Activated naive CD8-positive, alpha-beta T cell treated with anti-CD3 and anti-CD28 coated beads, Interleukin-2, amount 10 ng/mL, durations not matched to agents 7 days and 5 days (primary cell): ENCODE measurements around the gene ATXN1. TPM values are rescaled to one million over a fixed set of nuclear protein-coding genes. Genes with fewer than 3 reads are reported as not detected.
"Not testable (repeated sequence)": the region's sequence is repeated elsewhere in the genome, so short reads cannot be mapped to it uniquely, and the experiment has no call there.

Experiments used
- ATAC-seq: fragments of 150-1000 bp; cut with Tn5 transposase; one replicate; pipeline ENCODE4 v1.10.0; 2021; ENCODE audit warnings: low read depth, moderate library complexity
- POLR2A ChIA-PET: fragments of 350-600 bp; sonication (Branson Sonifier 250); formaldehyde crosslinking; loops from one replicate; lab custom pipeline; 2021; ENCODE audit warnings: antibody characterized with exemption; lab: Charles Lee
- DNase-seq: peaks from one replicate; pipeline ENCODE4 v3.0.0; 2021
- H3K27ac Mint-ChIP-seq: one replicate; pipeline ENCODE4 v1.8.0; 2022; ENCODE audit warnings: mild to moderate bottlenecking, mixed read lengths
- H3K27me3 Mint-ChIP-seq: one replicate; pipeline ENCODE4 v1.8.0; 2022; ENCODE audit warnings: mild to moderate bottlenecking, moderate library complexity, mixed read lengths
- H3K36me3 Mint-ChIP-seq: one replicate; pipeline ENCODE4 v1.8.0; 2021; ENCODE audit warnings: mild to moderate bottlenecking, mixed read lengths
- H3K4me1 Mint-ChIP-seq: one replicate; pipeline ENCODE4 v1.8.0; 2021; ENCODE audit warnings: mixed read lengths
- H3K4me3 Mint-ChIP-seq: one replicate; pipeline ENCODE4 v1.8.0; 2022; ENCODE audit warnings: mild to moderate bottlenecking, moderate library complexity, mixed read lengths
- H3K9me3 Mint-ChIP-seq: one replicate; pipeline ENCODE4 v1.8.0; 2021; ENCODE audit warnings: mixed read lengths
- total RNA-seq, 2 experiments: library from RNA; stranded (reverse); gene quantifications; one replicate each; pipeline ENCODE4 v1.2.3, GENCODE V29; 2021

The ATXN1 gene
- total RNA-seq, 2 experiments from 2014 or later, result 63.6 to 67.2 TPM

DNA sequence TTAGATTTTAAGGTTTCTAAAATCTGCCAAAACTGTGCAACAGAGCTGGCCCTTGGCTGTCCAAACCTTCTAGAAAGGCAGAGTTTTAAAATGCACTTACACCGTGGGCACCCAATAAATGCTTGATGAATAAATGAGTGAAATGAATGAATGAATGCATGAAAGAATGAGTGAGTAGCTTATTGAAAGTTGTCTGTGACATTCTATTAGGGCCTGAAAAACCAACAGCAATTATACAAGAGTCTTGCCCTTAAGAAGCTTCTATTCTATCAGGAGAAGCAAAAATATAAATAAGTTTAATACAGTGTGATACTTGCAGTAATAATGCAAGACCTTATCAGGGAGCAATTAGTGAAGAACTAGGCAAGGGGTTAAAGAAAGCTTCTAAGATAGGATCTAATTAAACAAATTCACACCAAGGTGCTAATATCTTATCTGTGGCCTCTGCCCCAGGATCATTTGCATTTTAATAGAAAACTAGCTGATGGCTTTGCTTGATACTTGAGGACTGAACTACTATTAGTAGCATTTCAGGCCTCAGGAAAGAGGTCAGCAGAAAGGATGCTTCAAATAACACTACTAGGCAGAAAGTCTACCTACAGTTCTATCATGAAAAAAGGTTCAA, 292.2 kb downstream of the ATXN1 start:
- Mint-ChIP-seq H3K27me3 (no peaks in the 10 kb centered on the region), H3K4me1 (peaks cover 30% of the 10 kb centered on the region), H3K36me3 (peaks cover 20% of the 10 kb centered on the region), H3K4me3 (no peak overlapping the region), H3K9me3 (peaks cover under 1% of the 10 kb centered on the region), H3K27ac (no peak overlapping the region)
- no peak for ATAC-seq
- POLR2A ChIA-PET, result no interaction called here
- no peak for DNase-seq

DNA sequence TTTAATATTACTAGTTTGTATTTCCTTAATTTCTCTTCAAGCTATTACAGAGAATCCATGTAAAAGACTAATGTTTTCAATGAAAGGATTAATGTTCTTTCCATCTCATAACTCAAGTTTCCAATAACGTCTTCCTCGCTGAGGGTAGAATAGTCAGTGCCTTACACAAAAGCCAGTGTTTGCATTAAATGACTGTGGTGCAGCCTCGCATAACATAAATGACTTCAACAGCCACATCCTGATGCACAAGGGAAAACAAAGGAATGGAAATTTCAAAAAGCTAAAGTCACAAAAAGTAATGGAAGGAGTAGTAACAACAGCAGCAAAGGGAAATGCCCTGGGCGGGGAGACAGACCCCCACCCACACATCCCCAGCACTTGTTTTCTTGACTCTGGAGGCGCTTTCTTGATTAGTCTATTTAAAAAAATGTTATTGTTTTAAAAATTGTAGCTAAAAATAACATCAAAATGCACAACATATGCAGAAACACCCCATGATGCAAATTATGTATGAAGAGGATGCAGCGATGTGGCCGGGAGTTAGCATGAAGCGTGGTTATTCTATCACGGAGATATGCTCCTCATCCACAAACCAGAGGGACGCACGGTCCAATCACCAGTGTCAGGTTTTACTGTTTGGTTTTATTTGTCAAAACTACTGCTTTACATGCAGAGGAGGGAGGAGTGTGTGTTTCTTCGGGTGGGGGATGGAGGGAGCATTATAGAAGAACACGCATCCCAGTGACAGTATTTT, 294.3 kb downstream of the ATXN1 start:
- POLR2A ChIA-PET, result no interaction called here
- H3K4me1 Mint-ChIP-seq, result peaks cover 18% of the 10 kb centered on the region
- ATAC-seq (no peak), DNase-seq (no peak)
- peaks cover 14% of the 10 kb centered on the region for H3K9me3 Mint-ChIP-seq
- no peak overlapping the region for H3K4me3 Mint-ChIP-seq
- no peak overlapping the region for H3K27ac Mint-ChIP-seq
- peaks cover 27% of the 10 kb centered on the region for H3K36me3 Mint-ChIP-seq
- no peaks in the 10 kb centered on the region for H3K27me3 Mint-ChIP-seq

DNA sequence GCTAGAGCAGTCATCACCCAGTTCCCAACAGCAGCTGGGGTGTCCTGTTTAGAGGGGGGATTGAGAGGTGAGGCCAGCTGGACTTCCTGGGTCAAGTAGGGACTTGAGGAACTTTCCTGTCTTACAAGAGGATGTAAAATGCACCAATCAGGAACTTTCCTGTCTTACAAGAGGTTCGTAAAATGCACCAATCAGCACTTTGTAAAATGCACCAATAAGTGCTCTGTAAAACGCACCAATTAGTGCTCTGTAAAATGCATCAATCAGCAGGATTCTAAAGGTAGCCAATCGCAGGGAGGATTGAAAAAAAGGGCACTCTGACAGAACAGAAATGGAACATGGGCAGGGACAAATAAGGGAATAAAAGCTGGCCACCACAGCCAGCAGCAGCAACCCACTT, 297.2 kb downstream of the ATXN1 start:
- POLR2A ChIA-PET, result no interaction called here

DNA sequence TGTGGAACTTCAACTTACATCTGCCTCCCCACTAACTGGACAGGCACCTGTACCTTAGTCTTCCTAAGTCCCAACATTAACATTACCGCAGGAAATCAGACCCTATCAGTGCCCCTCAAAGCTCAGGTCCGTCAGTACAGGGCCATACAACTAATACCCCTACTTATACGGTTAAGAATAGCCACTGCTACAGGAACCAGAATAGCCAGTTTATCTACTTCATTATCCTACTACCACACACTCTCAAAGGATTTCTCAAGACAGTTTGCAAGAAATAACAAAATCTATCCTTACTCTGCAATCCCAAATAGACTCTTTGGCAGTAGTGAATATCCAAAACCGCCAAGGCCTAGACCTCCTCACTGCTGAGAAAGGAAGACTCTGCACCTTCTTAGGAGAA, 298.0 kb downstream of the ATXN1 start:
- Mint-ChIP-seq H3K9me3 (peaks cover 14% of the 10 kb centered on the region), H3K36me3 (peaks cover 24% of the 10 kb centered on the region)
- H3K27me3 Mint-ChIP-seq, DNase-seq, H3K4me3 Mint-ChIP-seq, POLR2A ChIA-PET, H3K4me1 Mint-ChIP-seq, ATAC-seq, H3K27ac Mint-ChIP-seq: not testable (repeated sequence)

More for the DNA sequence above, 297.2 kb downstream of the ATXN1 start:
- H3K9me3 Mint-ChIP-seq, result peaks cover 14% of the 10 kb centered on the region
- H3K27me3 Mint-ChIP-seq, result no peaks in the 10 kb centered on the region
- DNase-seq (no peak), ATAC-seq (no peak)
- no peak overlapping the region for H3K4me3 Mint-ChIP-seq
- H3K4me1 Mint-ChIP-seq, result peaks cover 7% of the 10 kb centered on the region
- peaks cover 24% of the 10 kb centered on the region for H3K36me3 Mint-ChIP-seq
- H3K27ac Mint-ChIP-seq, result no peak overlapping the region

DNA sequence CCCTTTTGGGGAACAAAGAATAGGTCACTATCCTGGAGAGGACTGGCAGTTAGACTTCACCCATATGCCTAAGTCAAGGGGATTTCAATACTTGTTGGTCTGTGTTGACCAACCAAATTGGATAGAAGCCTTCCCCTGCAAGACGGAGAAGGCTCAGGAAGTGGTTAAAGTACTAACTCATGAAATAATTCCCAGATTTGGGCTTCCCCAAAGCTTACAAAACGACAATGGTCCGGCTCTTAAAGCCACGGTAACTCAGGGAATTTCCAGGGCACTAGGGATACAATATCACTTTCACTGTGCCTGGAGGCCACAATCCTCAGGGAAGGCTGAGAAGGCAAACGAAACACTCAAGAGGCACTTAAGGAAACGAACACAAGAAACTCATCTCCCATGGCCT, 299.8 kb downstream of the ATXN1 start:
- Mint-ChIP-seq H3K27ac (no peak overlapping the region), H3K4me1 (no peaks in the 10 kb centered on the region), H3K36me3 (peaks cover 26% of the 10 kb centered on the region), H3K9me3 (peaks cover 17% of the 10 kb centered on the region), H3K27me3 (no peaks in the 10 kb centered on the region), H3K4me3 (no peak overlapping the region)
- POLR2A ChIA-PET, result no interaction called here
- DNase-seq (no peak), ATAC-seq (no peak)

DNA sequence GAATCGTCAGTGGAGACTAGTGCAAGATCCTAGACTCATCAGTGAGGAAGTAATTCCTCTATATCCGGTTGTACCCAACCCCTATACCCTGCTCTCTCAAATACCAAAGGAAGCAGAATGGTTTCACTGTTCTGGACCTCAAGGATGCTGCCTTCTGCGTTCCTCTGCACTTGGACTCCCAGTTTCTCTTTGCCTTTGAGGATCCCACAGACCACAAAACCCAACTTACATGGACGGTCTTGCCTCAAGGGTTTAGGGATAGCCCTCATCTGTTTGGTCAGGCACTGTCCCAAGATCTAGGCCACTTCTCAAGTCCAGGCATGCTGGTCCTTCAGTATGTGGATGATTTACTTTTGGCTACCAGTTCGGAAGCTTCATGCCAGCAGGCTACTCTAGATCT, 301.8 kb downstream of the ATXN1 start:
- H3K27ac Mint-ChIP-seq, POLR2A ChIA-PET, H3K27me3 Mint-ChIP-seq, DNase-seq, H3K4me1 Mint-ChIP-seq, ATAC-seq, H3K4me3 Mint-ChIP-seq: not testable (repeated sequence)
- Mint-ChIP-seq H3K36me3 (peaks cover 31% of the 10 kb centered on the region), H3K9me3 (peaks cover 17% of the 10 kb centered on the region)

DNA sequence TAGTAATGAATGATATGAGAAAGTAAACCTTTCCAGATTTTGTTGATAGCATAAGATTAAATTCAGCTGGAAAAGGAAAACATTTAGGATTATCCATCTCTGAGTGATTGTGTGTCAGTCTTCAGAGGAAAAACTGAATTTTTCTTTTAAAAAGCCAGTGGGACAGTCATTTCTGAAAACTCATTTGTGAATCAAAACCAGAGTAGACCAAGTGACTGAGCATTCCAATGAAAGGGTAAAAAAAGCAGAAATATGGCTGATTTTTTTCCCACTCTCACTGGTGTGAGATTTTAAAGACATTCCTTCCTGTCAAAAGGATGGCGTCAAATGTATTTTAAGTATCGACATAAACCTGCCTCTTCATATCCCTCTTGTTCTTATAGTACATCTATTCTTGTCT, 308.9 kb downstream of the ATXN1 start:
- Mint-ChIP-seq H3K4me1 (peaks cover 5% of the 10 kb centered on the region), H3K27ac (no peak overlapping the region), H3K4me3 (no peak overlapping the region), H3K36me3 (peaks cover 18% of the 10 kb centered on the region), H3K27me3 (no peaks in the 10 kb centered on the region), H3K9me3 (peaks cover 3% of the 10 kb centered on the region)
- ATAC-seq (no peak), DNase-seq (no peak)
- POLR2A ChIA-PET, result no interaction called here

DNA sequence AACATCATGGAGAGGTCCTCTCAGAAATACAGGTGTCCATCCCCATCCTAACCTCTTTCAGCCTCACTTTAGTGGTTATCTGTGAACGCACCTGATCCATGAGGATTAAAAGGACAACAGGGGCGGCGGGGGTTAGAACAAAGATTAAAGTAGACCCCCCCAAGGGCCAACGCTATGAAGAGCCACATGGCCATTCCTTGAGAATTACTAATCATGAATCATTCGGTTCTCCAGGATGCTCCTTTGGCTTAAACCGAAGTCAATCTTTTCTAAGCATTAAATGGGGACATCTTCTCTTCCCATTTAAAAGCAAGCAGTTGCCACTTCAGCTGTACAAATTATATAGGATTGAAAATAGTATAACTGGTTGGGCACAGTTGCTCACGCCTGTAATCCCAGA, 310.4 kb downstream of the ATXN1 start:
- Mint-ChIP-seq H3K27me3 (no peaks in the 10 kb centered on the region), H3K36me3 (peaks cover 11% of the 10 kb centered on the region), H3K4me3 (no peak overlapping the region), H3K4me1 (peaks cover 8% of the 10 kb centered on the region), H3K27ac (no peak overlapping the region), H3K9me3 (no peaks in the 10 kb centered on the region)
- DNase-seq, result no peak
- POLR2A ChIA-PET, result no interaction called here
- ATAC-seq, result no peak

DNA sequence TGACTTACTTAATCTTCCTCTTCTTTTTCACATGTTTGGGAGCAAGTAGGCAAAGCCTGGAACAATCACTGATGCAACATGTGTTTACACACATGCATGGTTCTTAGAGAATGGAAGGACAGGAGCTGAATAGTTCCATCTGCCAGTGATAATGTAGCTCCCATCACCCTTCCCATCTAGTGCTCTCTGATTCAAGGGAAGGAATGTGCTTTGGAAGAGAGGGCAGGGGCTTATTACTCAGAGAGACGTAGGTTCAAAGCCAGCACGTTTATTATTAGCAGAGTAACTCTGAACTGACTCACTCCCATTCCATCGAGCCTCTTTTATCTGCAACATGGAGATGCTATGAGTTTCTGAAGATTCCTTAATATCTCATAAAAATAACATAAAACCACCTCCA, 311.0 kb downstream of the ATXN1 start:
- Mint-ChIP-seq H3K9me3 (no peaks in the 10 kb centered on the region), H3K4me3 (no peak overlapping the region), H3K27ac (no peak overlapping the region), H3K36me3 (peaks cover 9% of the 10 kb centered on the region), H3K4me1 (peaks cover 8% of the 10 kb centered on the region), H3K27me3 (no peaks in the 10 kb centered on the region)
- no peak for DNase-seq
- POLR2A ChIA-PET, result no interaction called here
- no peak for ATAC-seq

DNA sequence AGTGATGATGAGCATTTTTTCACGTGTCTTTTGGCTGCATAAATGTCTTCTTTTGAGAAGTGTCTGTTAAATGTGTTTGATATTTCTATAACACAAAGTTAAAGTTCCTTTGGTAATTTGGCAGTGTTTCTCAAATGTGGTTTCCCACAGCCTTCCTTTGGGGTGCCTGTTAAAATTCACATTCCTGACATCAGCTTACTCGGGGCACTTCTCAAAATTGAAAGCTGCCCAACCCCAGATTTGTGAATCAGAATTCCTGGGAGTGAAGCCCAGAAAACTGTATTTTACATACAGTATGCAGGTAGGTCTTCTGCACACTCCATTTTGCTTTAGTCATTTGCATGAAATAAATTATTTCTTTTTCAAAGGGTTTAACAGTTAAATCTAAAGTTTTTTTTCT, 315.0 kb downstream of the ATXN1 start:
- no peak for ATAC-seq
- POLR2A ChIA-PET, result no interaction called here
- no peak overlapping the region for H3K27ac Mint-ChIP-seq

DNA sequence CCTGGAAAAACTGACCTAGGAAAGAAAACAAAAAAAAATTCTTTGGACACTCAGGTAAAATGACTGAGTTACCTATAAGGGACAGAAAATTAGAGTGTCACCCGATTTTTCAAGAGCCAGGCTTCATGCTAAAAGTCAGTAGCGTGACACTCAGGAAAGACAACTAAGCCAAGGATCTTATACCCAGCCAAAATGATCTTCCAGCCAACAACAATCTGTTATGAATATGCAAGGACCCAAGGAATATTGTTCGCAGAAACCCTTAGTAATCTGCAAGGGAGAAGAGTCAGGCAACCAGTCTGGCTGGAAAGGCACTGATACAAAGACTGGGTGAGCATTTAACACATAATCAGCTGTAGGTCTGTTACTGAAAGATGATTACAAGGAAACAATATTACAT, 319.2 kb downstream of the ATXN1 start:
- ATAC-seq (no peak), DNase-seq (no peak)
- H3K4me3 Mint-ChIP-seq, result no peak overlapping the region
- no peaks in the 10 kb centered on the region for H3K27me3 Mint-ChIP-seq
- peaks cover 28% of the 10 kb centered on the region for H3K4me1 Mint-ChIP-seq
- no peak overlapping the region for H3K27ac Mint-ChIP-seq
- H3K9me3 Mint-ChIP-seq, result no peaks in the 10 kb centered on the region
- peaks cover 8% of the 10 kb centered on the region for H3K36me3 Mint-ChIP-seq
- POLR2A ChIA-PET, result no interaction called here

More for the DNA sequence above, 315.0 kb downstream of the ATXN1 start:
- H3K27me3 Mint-ChIP-seq, result no peaks in the 10 kb centered on the region
- peaks cover 12% of the 10 kb centered on the region for H3K36me3 Mint-ChIP-seq
- no peak overlapping the region for H3K4me3 Mint-ChIP-seq
- H3K4me1 Mint-ChIP-seq, result peaks cover 7% of the 10 kb centered on the region
- H3K9me3 Mint-ChIP-seq, result no peaks in the 10 kb centered on the region
- DNase-seq, result no peak

DNA sequence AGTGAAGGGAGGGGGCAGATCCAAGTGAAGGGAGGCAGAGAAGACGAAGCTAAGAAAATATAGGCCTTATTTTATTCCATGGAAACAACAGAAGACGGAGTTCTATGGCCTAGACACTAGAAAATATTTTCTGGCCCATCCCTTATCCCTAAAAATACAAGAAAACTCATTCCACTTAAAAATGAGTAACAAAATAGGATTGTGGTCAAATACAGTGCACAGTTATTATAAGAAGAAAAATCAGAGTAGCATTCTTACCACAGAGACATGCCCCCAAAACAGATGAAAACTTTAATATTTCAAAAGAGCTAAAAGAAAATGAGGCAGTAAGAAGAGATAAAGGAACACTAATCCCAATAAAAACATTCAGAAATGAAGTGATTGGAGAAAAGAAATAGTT, 320.0 kb downstream of the ATXN1 start:
- Mint-ChIP-seq H3K27ac (no peak overlapping the region), H3K27me3 (no peaks in the 10 kb centered on the region), H3K9me3 (no peaks in the 10 kb centered on the region), H3K4me3 (no peak overlapping the region), H3K4me1 (peaks cover 36% of the 10 kb centered on the region), H3K36me3 (peaks cover 13% of the 10 kb centered on the region)
- no peak for DNase-seq
- POLR2A ChIA-PET, result no interaction called here
- no peak for ATAC-seq

DNA sequence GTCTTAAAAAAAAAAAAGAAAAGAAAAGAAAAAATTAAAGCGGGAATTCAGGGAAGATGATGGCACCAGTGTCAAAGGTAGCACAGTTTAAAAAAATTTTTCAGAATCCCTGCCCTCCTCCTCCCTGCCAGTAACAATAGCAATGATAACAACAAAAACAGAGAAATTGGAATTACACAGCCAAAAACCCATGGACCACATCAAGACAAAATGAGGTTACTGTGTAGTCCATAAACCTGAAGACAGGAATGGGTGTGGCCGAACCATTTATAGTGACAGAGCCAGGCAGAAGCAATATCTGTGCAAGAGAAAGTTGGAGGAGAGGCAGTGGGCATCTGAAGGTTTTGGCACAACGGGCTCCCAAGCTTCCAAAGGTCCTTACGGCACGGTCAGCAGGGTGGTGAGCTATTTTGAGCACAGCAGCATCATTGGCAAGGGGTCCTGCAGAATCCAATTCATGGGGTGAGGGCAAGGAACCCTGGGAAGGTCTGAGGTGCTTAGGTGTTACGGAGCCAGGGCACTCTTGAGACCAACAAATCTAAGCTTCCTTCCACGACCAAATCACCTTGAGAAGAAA, 320.5 kb downstream of the ATXN1 start:
- ATAC-seq (no peak), DNase-seq (no peak)
- Mint-ChIP-seq H3K27ac (no peak overlapping the region), H3K4me1 (peaks cover 34% of the 10 kb centered on the region), H3K27me3 (no peaks in the 10 kb centered on the region), H3K36me3 (peaks cover 13% of the 10 kb centered on the region), H3K4me3 (no peak overlapping the region), H3K9me3 (no peaks in the 10 kb centered on the region)
- POLR2A ChIA-PET, result no interaction called here
